Hematopoietic multipotent progenitor cell treated with erythropoietin and hydrocortisone succinate and interleukin-3 and kit ligand, for 8 days (in vitro differentiated cells): ENCODE data around the gene RRP8.

Experiments used
- DNase-seq: peaks from one replicate; pipeline ENCODE4 v3.0.0-alpha.2; 2015

RRP8 gene

DNA sequence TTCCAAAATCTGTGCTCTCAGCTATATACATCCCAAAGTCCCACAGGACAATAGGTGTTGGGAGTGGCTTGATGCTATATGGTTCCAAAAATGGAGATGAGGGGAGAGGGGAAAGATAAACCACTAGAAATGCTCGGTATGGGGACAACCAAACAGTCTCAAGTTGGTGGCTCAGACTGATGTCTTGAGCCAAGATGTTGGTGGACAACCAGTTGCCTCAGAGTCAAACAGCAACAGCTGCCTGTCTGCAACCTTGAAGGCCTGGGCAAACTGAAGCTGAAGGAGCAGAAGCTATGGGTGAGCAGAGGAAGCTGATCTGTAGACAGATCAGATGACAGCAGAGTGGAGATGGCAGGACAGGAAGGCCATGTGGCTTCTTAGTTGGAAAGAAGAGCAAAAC, 4.0 kb downstream of the RRP8 start:
- no peak for DNase-seq

DNA sequence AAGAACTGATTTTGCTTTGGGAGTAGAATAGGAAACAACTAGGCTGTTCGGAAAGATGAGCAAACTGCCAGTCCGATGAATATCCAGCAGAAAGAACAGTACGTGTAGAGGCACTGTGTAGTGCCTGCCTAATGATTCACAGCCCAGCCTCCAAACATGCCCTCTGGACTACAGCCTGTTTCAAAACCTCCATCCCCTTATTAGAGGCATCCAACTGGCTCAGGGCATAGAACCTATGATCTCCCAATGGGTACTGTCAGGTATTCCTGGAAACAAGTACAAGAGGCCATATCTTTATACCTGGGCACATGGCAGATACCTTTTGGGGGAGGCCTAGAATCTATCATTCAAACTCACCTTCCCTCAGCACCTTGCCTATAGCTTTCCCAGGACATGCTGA, 4.9 kb downstream of the RRP8 start:
- no peak for DNase-seq

DNA sequence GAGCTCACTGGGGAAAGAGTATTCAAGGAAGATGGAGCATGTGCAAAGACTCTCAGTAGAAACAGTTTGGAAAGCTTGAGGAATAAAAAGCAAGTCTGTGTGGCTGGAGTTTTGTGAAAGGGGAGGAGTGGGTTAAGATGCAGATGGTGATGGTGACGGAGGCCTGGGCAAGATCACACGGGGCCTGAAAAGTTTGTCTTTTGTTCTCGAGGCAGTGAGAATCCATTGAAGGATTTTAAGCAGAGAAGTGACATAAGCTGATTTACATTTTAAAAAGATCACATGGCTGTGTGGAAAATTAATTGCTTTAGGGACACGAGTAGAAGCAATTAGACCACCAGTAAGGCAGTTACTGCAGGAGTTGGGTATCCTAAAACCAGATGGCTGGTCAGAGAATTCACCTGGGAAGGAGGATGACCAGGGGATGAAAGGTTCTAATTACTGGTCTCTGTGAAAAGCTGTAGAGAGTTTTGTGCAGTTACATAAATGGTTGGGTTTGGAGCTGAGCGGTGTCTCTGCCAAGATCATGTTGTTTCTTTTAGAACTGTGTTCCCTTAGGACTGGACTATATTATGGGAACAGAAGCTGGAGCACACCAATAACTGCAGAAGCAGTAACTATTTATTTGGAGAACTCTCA, 7.1 kb downstream of the RRP8 start:
- no peak for DNase-seq

DNA sequence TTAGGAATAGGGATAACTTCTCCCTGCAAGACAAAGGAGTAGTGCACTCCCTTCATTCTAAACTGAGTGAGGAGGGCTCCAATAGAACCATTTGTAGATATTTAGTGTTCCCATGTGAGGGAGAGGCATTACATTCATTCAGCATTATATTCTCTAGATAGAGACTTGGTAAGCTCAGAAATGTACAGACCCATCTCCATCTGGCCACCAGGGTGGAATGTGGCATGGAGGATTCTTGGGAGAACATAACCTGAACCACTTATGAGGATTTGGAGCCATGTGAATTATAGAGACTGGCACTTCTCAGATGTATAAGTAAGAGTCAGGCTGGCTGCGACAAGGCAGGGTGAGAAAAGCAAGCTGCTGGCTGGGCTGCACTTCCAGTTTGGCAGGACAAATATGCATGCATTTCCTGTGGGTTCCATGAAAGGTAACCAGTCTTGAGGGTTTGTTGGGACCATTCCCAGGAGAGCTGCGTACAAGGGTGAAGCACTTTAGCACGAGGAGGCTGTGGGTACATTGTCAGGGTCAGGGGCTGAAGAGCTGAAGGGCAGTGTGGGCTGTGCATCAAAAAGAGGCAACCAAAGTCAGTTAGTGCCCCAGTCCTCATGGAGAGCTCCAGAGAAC, 9.2 kb downstream of the RRP8 start:
- no peak for DNase-seq

DNA sequence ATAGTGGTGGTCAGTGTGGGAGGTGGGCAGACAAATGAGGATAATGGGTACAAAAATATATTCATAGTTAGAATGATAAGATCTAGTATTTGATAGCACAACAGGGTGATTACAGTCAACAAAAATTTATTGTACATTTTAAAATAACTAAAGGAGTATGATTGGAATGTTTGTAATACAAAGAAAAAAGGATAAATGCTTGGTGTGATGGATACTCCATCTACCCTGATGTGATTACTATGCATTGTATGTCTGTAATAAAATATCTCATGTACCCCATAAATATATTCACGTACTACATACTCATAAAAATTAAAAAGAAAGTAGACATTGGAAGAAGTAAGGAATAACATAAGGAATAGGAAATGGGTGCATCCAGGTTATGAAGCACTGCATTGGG, 15.4 kb downstream of the RRP8 start:
- no peak for DNase-seq

DNA sequence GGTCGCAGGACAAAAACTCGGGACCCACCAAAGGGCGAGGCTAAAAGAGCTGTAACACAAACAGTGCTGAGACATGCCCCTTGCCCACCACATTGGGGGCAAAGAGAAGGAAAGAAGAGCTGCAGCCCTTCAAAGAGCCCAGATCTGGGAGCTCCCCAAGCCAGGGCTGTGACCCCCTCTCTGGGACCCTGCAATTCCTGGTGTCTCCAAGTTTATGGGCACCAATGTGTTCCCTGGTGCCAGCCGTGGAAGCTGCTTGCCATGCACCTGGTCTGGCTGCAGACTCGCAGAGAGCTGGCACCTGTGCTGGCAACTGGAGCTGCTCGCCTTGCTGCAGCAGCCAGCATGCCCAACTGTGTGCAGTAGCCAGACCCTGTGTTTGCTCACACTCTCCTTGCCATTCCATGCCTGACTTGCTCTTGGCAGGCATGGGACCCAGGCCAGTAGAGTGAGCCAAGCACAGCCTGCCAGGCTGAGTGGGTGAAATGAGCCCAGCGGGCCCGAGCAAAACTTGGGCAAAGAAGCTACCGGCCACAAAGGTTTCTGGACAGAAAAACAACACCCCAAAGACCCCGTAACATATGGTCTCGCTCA, 16.0 kb downstream of the RRP8 start:
- no peak for DNase-seq

DNA sequence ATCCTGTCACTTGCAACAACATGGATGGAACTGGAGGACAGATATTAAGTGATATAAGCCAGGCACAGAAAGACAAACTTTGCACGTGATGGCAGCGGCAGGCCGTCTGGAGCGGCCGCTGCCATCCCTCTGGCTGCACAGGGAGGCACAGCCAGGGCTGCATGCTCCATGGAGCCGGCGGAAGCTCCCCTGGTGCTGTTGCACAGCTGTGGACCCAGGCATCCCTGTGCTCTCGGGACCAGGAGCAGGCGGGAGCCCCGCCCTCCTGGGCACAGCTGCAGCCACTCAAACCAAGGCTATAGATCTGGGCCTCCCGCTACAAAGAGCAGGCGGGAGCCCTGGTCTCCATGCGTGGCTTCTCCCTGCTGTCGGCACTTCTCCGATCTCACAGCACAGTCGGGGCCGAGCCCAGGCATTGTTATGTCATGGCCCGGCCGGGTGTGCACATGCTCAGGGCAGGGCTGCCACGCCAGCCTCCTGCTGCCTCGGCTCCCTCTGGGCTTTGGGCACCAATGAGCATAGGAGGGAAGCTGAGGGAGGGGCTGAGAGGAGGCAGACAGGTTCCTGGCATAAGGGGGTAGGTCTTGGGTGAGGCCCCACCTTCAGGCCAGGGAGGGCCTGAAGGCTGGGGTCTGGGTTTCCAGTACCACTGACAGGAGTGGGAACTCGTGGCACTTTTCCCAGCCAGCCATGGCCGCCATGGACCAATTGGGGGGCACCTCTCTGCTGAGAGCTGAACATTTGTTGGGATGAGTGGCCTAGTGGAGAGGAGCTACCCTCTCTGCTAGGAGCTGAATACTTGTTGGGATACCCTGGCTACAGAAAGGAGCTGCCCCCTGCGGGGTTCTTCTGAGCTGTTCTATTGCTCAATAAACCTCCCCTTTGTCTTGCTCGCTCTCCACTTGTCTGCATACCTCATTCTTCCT, 16.7 kb downstream of the RRP8 start:
- no peak for DNase-seq

DNA sequence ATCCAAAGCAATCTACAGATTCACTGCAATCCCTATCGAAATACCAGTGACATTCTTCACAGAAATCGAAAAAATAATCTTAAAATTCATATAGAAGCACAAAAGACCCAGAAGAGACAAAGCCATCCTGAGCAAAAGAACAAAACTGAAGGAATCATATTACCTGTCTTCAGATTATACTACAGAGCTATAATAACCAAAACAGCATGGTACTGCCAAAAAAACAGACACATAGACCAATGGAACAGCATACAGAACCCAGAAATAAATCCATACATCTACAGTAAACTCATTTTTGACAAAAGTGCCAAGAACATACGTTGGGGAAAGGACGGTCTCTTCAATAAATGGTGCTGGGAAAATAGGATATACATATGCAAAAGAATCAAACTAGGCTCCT, 18.9 kb downstream of the RRP8 start:
- DNase-seq, result no peak

DNA sequence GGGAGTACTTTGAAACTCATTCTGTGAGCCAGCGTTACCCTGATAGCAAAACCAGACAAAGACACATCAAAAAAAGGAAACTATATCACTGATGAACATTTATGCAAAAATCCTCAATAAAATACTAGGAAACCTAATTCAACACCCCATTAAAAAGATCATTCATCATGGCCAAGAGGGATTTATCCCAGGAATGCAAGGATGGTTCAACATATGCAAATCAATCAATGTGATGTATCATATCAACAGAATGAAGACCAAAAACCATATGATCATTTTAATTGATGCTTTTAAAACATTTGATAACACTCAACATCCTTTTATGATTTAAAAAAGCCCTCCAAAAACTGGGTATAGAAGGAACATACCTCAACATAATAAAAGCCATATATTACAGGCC, 19.8 kb downstream of the RRP8 start:
- DNase-seq, result no peak

DNA sequence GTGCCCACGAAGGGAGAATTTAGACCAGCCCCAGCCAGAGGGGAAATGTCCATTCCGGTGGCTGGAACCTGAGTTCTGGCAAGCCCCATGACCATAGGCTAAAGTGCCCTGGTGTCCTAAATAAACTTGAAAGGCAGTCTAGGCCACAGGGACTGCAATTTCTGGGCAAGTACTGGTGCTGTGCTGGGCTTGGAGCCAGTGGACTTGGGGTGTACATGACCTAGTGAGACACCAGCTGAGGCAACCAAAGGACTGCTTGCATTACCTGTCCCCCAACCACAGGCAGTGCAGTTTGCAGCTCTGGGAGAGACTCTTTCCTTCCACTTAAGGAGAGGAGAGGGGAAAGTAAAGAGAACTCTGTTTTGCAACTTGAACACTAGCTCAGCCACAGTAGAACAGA, 23.7 kb downstream of the RRP8 start:
- no peak for DNase-seq

DNA sequence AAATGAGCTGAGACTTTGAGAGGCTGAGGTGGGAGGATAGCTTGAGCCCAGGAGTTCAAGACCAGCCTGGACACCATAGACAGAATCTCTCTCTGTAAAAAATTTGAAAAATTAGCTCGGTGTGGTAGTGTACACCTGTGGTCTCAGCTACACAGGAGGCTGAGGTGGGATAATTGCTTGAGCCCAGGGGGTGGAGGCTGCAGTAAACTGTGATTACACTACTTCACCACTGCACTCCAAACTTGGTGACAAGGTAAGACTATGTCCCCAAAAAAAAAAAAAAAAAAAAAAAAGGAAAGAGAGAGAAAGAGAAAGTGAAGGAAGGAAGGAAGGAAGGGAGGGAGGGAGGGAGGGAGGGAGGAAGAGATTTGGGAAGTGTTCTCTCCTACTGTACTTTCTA, 25.3 kb downstream of the RRP8 start:
- no peak for DNase-seq

DNA sequence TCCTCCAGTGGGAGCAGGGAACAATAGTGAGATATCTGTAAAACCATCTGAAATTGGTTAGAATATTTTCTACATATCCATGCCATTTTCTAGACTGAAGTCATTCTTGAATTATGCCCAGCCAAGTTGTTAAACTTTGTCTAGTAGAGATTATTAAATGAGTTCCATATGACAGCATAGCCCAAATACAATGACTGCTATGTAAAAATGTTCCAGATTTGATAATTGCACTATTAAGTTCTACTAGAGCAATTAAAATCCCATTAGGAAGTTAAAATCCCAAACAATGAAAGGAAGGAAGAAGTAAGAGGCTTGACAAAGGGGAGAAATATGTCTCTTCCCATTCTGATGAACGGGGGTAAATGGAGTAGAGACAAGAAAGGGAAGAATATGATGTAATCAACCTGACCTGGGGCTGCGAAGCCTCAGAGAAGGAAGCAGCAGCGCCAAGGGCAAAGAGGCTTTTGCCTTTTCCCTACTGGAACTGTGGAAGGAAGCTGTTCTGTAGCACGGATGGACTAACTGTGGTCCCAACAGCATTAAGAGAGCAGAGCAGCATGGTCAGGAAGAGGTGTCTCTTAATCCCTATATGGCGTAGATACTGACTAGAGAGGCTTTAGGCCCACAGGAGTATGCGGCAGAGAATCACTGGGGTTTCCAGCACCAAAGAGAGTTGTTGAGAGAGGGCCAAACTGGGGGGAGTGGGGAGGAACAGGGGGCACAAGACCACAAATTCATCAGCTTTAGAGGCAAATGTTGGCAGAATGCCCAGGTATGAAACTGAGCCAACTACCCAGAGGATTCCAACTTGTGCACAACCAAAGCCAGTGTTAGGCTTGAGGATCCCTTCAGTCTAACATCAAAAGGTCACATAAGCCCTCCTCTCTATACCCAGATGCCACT, 26.7 kb downstream of the RRP8 start:
- peak; percentile 61 for DNase-seq

DNA sequence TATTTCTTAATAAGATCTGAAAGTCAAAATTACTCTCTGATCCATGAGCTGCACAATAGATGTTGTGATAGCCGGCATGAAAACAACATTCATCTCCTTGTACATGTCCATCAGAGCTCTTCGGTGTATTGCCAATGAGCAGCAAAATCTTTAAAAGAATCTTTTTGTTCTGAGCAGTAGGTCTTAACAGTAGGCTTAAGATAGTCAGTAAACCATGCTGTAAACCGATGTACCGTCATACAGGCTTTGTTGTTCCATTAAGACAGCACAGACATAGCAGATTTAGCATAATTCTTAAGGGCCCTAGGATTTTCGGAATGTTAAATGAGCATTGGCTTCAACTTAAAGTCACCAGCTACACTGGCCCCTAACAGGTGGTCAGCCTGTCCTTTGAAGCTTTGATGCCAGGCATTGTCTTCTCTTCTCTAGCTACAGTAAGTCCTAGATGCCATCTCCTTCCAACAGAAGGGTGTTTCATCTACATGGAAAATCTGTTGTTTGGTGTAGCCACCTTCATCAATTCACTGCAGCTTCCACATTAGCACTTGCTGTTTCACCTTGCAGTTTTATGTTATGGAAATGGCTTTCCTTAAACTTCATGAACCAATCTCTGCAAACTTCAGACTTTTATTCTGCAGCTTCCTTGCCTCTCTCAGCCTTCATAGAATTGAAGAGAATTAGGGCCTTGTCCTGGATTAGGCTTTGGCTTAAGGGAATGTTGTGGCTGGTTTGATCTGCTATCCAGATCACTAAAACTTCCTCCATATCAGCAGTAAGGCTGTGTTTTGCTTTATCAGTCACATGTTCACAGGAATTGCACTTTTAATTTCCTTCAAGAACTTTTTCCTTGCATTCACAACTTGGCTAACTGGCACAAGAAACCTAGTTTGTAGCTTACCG, 28.4 kb downstream of the RRP8 start:
- no peak for DNase-seq

DNA sequence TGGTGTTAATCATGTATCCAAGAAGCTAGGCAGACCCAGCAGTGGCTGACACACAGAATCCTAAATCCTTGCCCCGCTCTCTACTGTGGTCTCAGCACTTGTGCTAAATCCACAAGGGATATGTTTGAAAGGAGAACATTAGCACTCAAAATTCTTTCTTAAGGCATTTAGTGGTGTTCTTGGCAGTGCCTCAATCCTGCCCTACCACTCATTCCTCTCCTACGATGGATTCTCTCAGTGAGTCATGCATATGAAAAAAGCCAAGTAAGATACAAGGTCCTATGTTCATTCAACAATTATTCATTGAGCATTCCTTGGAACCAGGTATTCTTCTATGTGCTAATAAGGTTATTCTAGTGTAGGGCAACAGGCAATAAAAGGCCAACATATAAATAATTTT, 31.2 kb downstream of the RRP8 start:
- DNase-seq, result no peak

DNA sequence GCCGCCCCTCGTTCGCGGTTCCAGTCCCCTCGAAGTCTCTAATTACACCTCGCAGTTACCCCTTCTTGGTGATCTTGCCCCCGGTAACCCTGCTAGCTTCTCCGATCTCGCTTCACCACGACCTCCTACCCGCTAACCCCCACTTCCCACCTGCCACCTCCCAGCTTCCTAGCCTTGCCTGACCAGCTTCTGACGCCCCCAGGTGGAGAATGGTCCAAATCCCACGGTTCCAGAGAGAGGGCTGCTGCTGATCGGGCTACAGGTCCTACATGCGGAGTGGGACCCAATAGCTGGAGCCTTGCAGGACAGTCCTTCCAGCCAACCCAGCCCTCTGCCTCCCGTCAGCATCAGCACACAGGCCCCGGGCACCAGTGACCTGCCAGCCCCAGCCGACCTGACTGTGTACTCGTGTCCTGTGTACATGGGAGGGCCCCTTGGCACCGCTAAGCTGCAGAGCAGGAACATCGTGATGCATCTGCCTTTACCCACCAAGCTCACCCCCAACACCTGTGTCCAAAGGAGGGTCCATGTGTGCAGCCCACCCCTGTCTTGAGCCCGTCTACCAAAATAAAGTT, 31.9 kb downstream of the RRP8 start:
- no peak for DNase-seq

DNA sequence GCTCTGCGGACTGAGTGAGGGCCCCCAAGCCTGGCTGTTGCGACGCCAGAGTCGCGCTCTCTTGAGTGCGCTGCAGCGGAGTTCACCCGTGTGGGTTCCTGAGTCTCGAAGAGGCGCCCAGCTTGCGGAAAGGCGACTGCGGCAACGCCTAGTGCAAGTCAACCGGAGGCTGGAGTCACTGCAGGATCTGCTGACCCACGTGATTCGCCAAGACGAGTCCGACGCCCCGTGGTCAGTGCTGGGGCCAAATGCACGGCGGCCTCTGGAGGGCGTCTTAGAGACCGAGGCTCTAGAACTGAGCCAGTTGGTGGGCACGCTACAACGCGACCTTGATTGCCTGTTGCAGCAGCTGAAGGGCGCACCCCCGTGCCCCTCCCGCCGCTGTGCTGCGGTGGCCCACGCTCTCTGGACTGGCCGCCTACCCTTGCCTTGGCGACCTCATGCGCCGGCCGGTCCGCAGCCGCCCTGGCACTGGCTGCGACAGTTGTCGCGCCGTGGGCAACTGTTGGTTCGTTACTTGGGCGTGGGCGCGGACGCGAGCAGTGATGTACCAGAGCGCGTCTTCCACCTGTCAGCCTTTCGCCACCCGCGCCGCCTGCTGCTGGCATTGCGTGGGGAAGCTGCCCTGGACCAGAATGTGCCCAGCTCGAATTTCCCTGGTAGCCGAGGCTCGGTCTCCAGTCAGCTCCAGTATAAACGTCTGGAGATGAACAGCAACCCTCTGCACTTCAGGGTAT, 32.6 kb downstream of the RRP8 start:
- DNase-seq, result no peak

DNA sequence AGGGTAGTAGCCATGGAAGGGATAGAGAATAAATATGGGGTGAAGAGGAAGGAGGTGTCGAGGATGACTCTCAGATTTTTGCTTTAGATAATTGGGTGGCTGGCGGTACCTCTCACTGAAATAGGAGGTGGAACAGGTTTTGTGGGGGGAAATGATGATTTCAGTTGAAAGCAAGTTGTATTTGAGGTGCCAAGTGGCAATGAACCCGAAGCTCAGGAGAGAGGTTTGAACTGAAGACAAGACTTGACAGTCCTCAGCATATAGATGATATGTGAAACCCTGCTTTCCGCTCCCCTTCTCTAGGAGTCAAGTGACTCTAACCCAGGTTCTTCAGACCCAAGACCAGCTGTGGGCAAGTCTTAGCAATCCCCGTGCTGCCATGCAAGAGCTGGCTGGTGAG, 33.7 kb downstream of the RRP8 start:
- no peak for DNase-seq

DNA sequence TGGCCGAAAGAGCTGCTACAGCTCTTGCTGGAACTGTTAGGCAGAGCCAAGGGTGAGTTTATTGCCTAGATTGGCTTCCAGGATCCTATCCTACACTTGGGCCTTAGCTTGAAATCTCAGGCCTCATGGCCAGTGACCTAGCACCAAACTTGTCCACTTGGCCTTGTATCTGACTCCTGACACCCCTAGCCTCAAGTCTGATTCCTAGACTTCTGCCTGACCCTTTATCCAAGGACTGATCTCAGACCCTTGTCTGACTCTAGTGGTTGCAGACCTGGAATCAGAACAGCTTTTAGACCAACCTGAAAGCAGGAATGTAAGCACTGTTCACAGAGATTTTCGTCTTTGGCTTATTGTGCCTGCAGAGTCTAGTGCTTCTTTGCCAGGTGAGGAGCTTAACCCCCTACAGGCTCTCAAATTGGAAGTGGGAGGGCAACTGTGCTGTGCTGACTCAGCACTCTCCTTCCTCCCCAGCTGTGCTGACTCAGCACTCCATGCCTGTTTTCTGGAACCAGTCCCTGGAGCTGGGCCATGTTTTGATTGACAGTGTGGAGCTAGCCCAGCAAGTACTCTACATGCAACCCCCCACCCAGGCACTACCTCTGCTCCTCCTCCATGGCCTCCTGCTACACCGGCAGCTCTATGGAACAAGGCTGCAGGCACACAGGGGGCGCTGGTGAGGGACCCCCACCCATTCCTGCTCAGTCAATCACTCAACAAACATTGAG, 35.1 kb downstream of the RRP8 start:
- peak; percentile 83 for DNase-seq

DNA sequence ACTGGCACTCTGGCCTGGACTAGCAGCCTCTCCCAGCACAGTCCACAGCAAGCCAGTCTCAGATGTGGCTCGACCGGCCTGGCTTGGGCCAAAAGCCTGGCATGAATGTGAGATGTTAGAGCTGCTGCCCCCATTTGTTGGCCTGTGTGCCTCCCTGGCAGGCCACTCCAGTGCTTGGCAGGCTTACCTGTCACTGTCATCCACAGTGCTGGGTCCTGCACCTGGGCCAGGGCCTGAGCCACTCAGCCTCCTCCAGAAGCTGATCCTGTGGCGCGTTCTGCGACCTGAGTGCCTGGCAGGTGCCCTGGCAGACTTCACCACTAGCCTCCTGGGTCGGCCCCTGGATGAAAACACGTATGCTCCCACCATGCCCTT, 36.1 kb downstream of the RRP8 start:
- DNase-seq, result no peak
